Hematopoietic multipotent progenitor cell treated with erythropoietin and hydrocortisone succinate and interleukin-3 and kit ligand, for 17 days (in vitro differentiated cells): ENCODE data around the gene MTCH1.

Source experiments
- DNase-seq: peaks from one replicate; pipeline ENCODE4 v3.0.0-alpha.2; 2015; ENCODE audit warnings: low spot score

MTCH1 gene

GRCh38 chr6:37017606-37018197, 31.7 kb upstream of the MTCH1 start:
- DNase-seq, result no peak

GRCh38 chr6:37016995-37017394, 31.0 kb upstream of the MTCH1 start:
- no peak for DNase-seq

- no peak for DNase-seq
These were observed 29.5 kb upstream of the MTCH1 start for GRCh38 chr6:37015532-37015931.

- DNase-seq, result no peak
These were observed 28.7 kb upstream of the MTCH1 start for GRCh38 chr6:37014667-37015066.

- DNase-seq, result no peak
These were observed 27.8 kb upstream of the MTCH1 start for GRCh38 chr6:37013516-37014491.

GRCh38 chr6:37011656-37012378, 25.8 kb upstream of the MTCH1 start:
- DNase-seq, result no peak

- no peak for DNase-seq
These were observed 24.5 kb upstream of the MTCH1 start for GRCh38 chr6:37010402-37010892.

- DNase-seq, result no peak
These were observed 22.8 kb upstream of the MTCH1 start for GRCh38 chr6:37008484-37009465.

- DNase-seq, result no peak
These were observed 21.5 kb upstream of the MTCH1 start for GRCh38 chr6:37007340-37008043.

GRCh38 chr6:37006793-37007339, 20.9 kb upstream of the MTCH1 start:
- no peak for DNase-seq

GRCh38 chr6:37005827-37006567, 20.0 kb upstream of the MTCH1 start:
- DNase-seq, result no peak

GRCh38 chr6:37005061-37005810, 19.2 kb upstream of the MTCH1 start, which contains the start of gene FGD2:
Gene FGD2 (plus strand): TSS chr6:37005655. CDS start chr6:37005818, 163 bp downstream.
- DNase-seq, result no peak

- DNase-seq, result no peak
These were observed 18.3 kb upstream of the MTCH1 start for GRCh38 chr6:37004044-37004980.

GRCh38 chr6:36999751-37000125, 13.7 kb upstream of the MTCH1 start:
- DNase-seq, result no peak

GRCh38 chr6:36999061-36999750, 13.2 kb upstream of the MTCH1 start:
- DNase-seq, result no peak

- no peak for DNase-seq
These were observed 12.7 kb upstream of the MTCH1 start for GRCh38 chr6:36998723-36999038.
